GM21619 (cell line): ENCODE measurements around the gene MST1R.
"Not testable (repeated sequence)": the region's sequence is repeated elsewhere in the genome, so short reads cannot be mapped to it uniquely, and the experiment has no call there.

ENCODE experiments used
- ATAC-seq: cut with Tn5 transposase; IDR thresholded peaks from one replicate; pipeline ENCODE4 v1.9.1; 2021; ENCODE audit not compliant: unreplicated experiment

Gene MST1R

DNA sequence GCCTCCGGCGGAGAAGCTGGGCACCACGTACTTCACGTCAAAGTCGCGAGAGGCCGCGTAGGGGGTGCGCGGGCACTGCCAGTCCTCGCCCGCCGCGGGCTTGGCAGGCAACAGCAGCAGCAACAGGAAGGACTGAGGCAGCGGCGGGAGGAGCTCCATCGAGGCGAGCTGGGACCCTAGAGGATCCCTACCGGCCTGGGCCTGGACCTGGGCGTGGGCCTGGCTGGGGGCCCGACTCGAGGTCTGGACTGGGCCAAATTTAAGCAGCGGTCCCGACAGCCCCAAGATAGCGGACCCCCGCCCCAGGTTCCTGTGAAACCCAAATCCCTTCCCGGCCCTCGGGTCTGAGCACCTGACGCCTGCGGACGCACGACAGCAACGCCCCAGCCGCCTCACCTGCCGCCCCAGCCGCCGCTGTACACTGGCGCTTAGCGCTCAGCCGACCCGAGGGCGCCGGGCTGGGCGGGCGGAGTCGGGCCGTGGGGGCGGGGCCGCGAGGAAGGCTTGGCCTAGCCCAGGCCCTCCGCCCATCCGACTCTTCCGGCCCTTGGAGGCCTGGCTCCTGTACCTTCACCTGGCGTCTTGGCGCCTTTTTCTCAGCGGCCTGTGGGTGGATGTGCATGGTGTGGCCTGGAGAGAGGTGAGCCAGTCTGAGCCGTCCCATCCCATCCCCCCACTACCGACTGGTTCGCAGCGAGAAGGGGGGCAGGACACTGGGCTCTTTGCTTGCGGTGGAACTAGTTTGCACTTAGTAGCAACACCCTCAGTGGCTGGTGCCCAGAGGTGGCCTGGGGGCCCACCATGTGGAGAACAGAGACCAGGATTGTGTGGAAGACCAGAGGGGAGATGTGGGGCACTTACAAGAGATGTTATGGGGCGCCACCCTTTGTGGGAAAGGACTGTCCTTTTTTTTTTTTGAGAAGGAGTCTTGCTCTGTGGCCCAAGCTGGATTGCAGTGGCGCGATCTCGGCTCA is at the start of gene MST1R:
MST1R (minus strand) TSS at position 423 of the 974 bp plus-strand sequence; CDS start at position 159, 264 bp downstream.
- ATAC-seq: peak; percentile 72

DNA sequence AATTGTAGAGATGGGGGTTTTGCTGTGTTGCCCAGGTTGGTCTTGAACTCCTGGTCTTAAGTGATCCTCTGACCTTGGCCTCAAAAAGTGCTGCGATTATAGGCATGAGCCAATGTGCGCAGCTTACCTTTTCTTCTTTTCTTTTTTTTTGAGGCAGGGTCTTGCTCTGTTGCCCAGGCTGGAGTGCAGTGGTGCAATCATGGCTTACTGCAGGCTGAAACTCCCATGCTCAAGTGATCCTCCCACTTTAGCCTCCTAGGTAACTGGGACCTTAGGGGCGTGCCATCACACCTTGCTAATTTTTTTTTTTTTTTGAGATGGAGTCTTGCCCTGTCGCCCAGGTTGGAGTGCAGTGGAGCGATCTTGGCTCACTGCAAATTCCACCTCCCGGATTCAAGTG is 49.3 kb upstream of the MST1R start:
- ATAC-seq: no peak

DNA sequence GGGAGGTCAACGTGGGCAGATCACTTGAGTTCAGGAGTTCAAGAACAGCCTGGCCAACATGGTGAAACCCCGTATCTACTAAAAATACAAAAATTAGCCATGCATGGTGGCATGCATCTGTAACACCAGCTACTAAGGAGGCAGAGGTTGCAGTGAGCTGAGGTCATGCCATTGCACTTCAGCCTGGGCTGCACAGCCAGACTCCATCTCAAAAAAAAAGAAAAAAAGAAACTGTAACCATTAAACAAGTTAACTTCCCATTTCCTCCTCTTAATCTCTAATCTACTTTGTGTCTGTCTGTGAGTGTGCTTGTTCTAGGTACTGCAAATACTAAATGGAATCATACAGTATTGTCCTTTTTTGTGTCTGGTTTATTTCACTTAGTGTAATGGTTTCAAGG is 39.0 kb upstream of the MST1R start:
- no peak for ATAC-seq

DNA sequence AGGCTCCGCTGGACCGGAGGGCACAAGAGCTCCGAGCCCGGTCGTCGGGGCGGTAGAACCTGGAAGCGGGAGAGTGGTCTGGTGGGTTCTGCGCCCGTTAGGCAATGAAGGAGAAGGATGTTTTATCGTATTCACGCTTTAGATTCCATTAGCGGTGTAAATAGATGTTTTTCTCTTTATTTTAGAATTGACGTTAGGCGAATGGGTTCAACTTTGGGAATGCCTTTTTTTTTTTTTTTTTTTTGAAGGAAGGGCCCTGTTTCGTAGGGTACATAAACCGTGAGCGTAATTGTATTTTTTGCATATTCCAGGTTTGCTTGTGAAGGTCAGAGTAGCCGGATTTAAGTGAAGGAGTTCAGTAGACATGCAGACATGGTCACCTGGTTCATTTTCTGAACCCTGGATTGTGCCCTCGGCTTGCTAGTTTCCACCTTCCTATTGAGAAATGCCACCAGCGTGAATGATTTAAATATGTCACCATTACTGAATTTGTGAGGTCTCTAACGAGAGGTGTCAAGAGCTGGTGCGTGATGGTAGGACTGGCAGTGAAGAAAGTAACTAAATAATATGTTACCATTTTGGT is 37.1 kb upstream of the MST1R start:
- no peak for ATAC-seq

DNA sequence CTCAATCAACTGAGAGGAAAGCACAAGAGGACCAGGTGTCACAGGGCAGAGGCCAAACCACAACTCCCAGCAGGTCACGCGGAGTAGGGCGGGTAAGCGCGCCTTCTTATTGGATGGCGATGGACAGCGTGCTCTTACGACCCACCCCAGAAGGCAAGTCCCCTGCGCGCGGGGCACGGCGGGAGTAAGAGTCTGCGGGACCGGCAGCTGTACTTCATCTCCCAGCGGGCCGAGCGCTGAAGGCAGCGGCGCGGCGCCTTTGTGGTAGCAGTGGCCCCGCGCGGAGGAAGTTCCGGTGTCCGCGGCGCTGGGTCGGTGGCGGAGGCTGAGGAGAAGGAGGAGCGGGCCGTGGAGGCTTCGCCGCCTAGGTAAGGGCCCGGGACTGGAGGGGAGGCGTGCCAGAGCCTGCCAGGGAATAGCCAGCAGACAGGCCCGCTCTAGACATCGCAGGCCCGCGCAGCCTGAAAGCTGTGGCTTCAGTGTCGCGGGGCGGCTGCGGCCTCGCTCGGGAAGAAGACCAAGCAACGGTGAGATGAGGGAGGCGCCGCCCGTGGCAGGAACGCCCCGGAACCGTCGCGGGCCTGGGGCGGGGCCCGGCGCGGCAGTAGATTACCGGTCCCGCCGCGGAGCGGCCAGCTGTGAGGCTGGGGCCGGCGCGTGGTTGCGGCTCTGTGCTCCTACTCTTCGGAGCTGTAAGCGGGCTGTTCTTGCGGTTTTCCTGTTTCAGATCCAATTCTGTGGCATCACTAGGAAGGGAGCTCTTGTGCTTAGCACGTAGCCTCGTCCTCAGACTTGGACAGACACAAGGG is 36.4 kb upstream of the MST1R start, which contains the start of gene RBM6:
RBM6 (plus strand) TSS at position 293 of the 809 bp plus-strand sequence. CDS start 22,492 bp downstream, outside the sequence.
- peak; percentile 88 for ATAC-seq

DNA sequence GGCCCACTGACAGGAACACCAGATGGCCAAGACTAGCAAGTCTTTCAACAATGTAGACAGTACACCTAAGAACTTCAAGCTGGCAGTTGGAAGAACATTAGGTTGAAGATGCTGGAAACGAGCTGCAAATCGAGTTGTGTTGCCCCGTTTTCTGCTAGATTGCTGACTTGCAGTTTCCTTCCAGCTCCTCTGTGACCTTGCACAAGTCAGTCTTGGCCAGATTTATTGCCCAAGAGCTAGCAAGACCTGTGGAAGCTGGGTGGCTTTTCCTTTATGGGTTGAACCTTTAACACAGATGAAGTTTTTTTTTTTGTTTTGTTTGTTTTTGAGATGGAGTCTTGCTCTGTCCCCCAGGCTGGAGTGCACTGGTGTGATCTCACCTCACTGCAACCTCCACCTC is 33.4 kb upstream of the MST1R start:
- ATAC-seq: no peak

DNA sequence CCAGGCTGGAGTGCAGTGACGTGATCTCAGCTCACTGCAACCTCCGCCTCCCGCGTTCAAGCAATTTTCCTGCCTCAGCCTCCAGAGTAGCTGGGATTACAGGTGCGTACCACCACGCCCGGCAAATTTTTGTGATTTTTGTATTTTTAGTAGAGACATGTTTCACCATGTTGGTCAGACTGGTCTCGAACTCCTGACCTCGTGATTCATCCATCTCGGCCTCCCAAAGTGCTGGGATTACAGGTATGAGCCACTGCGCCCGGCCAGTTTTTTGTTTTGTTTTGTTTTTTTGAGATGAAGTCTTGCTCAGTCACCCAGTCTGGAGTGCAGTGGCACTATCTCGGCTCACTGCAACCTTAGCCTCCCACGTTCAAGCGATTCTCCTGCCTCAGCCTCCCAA is 28.6 kb upstream of the MST1R start:
- not testable (repeated sequence) for ATAC-seq

DNA sequence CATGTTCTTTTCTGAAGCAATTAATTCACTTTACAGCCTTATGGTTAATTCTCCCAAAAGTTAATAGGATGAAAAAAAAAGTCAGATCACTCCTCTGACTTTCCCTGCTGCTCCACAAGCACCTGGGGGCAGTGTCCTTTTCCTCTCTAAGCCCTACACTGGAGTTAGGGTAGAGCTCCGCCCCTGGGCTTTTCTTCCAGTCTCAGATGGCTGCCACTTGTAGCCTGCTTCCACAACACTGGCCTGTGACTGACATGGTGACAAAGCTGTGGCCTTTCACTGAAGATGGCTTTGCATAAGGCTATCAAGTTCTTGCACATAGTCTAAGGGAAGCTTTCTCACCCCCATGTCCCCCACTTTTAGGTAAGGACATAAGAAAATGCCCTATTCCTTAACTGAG is 27.2 kb upstream of the MST1R start:
- no peak for ATAC-seq

DNA sequence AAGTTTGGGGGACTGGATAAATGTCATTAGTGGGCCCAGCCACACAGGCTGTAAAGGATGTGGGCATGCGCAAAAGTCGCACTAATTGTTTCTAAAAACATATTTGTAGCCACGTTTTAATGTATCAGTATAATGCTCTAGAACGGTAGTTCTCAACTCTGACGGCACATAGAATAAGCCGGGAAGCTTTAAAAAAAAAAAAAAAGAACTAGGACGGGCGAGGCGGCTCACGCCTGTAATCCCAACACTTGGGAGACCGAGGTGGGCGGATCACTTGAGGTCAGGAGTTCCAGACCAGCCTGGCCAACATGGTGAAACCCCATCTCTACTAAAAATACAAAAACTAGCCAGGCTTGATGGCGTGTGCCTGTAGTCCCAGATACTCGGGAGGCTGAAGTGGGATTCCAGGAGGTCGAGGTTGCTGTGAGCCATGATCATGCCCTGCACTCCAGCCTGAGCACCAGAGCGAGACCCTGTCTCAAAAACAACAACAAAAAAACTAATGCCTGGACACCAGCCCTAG is 26.6 kb upstream of the MST1R start:
- ATAC-seq: no peak

DNA sequence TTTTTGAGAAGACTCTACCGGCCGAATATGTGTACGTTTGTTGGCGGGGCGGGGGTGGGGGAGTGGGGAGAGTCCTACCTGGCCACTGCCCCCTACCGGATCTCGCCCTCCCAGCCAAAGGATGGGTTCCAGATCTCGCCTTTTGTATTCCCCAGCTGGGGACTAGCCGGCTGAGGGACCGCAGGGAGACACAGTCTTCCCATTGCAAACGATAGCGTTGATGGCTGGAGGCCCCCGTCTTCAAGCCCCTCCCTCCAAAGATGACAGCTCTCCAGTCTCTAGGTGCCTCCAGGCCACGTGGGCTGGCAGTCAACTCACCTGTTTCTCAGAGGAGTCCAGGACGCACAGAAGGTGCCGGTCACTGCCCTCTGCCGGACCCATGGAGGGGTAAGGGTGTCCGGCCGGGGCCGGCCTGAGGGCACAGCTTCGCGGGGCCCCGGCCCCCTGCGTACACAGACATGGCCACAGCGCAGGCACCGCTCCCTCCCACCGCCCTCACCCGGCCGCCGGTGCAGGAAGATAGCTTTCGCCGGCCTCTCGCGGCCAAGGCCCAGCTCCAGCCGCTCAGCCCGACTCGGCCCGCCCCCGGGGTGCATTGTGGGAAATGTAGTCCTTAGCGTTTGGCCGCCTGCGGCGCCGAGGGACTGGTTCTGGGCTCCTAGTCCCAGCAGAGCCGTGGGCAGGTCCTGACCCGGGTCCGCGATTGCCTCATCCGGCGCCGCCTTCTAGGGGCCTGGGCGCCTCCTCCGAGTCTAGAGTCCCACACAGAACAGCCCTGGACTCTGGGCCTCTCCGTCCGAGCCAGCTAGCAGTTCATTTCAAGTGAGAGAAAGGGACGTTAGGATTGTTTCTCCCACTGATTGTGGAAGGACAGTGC is 25.9 kb upstream of the MST1R start, which contains the start of gene MON1A:
MON1A (minus strand) TSS at position 521 of the 877 bp plus-strand sequence. CDS start 16,465 bp downstream, outside the sequence.
- ATAC-seq: peak; percentile 87

DNA sequence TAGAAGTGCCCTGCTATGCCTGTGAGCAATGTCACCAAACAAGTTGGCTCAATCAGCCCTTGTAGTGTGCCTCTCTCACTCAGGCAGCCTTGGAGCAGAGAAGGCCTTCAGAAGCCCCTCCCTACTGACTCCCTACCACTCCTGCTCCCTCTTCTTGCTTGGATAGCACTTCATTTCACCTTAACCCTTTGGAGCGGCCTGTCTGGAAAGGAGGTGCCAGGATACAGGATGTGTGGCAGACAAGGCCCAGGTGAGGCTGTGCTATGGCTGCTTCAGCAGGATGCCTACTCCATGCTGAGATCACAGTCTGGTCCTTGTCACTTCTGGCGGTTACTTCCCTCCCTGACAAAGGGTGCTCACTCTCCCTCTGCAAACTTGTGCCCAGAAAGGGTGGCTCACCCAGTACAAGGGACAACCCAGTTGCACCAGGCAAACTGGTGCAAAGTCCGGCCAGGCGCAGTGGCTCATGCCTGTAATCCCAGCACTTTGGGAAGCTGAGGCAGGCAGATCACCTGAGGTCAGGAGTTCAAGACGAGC is 24.9 kb upstream of the MST1R start:
- ATAC-seq: no peak

DNA sequence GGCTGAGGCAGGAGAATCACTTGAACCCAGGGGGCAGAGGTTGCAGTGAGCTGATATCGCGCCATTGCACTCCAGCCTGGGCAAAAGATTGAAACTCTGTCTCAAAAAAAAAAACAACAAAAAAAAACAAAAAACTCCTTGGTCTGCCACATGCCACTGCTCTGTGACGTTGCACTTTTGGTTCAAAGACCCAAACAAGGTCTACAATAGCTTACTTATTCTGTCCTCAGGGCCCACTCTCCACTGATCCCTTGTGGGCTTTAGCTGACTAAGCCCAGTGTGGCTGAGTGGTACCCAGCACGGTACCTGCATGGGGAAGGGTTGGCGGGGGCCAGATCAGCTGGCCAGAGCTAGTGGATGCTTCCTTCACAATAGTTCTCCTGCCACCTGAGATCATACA is 24.1 kb upstream of the MST1R start:
- ATAC-seq: no peak

DNA sequence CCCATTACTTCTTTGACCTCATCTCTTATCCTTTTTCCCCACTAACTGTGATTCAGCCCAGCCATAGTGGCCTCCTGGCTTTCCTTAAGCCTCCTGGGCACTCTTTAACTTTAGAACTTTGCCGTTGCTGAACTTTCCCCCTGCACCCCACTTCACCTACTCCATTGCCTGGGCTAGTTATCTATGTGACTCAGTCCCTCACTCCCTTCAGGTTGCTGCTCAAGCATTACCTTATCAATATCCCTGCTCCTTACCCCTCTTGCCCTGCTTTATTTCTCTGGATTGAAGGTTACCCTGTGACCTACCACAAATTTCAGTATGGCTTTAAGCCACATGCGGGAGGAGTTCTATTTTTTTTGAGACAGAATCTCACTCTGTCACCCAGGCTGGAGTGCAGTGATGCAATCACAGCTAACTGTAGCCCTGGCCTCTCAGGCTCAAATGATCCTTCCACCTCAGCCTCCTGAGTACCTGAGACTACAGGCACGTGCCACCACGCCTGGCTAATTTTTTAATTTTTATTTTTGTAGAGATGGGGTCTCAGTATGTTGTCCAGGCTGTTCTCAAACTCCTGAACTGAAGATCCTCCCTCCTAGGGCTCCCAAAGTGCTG is 22.6 kb upstream of the MST1R start:
- no peak for ATAC-seq

DNA sequence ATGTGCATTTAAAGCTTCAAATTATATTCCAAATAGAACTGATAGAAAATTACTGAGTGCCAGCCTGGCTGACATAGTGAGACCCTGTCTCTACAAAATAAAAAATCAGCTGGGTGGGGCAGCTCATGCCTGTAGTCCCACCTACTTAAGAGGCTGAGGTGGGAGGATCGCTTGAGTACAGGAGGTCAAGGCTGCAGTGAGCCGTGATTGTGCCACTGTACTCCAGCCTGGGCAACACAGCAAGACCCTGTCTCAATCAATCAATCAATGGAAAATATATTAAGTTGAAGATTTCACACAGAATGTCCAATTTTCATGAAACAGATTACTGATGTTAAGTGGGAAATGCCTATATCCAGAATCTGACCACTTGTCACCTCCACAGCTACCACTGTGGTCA is 21.8 kb upstream of the MST1R start:
- no peak for ATAC-seq

DNA sequence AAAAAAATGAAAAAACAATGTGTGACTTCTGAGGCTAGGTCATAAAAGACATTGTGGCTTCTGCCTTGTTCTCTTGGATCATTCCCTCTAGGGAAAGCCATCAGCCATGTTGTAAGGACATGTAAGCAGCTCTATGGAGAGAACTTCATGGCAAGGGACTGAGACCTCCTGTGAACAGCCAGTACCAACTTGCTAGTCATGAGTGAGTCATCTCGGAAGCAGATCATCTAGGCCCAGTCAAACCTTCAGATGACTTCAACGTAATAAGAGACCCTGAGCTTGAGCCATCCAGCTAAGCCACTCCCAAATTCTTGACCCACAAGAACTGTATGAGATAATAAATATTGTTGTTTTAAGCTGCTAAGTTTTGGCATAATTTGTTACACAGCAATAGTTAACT is 21.0 kb upstream of the MST1R start:
- no peak for ATAC-seq

DNA sequence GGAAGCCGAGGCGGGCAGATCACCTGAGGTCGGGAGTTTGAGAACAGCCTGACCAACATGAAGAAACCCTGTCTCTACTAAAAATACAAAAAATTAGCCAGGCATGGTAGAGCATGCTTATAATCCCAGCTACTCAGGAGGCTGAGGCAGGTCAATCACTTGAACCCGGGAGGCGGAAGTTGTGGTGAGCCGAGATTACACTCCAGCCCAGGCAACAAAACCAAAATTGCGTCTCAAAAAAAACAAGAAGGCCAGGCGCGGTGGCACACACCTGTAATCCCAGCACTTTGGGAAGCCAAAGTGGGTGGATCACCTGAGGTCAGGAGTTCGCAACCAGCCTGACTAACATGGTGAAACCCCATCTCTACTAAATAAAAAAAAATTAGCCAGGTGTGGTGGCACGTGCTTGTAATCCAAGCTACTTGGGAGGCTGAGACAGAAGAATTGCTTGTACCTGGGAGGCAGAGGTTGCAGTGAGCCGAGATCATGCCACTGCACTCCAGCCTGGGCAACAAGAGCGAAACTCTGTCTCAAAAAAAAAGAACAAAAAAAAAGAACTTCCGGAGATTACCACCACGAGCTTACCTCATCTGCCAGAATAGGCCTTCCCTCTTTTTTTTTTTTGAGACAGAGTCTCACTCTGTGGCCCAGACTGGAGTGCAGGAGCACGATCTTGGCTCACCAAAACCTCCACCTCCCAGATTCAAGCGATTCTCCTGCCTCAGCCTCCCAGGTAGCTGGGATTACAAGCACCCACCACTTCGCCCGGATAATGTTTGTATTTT is 14.3 kb upstream of the MST1R start:
- not testable (repeated sequence) for ATAC-seq

DNA sequence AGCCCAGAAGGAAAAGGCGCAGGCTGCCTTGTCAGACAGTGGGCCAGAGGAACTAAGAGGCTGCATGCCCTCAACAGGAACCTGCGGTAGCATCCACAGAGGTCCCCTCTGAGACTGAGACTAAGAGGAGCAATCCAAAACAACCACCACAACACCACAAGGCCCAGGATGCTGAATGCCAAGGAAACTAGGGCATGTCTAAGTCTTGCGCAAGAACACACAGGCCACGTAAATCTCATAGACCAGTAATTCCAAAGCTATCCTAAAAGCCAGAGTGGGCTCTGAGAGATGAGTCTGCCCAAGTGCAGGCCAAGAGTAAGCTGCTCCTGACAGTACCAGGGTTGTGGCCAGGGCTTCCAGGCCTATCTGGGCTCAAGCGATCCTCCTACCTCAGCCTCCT is 13.0 kb upstream of the MST1R start:
- ATAC-seq: no peak

DNA sequence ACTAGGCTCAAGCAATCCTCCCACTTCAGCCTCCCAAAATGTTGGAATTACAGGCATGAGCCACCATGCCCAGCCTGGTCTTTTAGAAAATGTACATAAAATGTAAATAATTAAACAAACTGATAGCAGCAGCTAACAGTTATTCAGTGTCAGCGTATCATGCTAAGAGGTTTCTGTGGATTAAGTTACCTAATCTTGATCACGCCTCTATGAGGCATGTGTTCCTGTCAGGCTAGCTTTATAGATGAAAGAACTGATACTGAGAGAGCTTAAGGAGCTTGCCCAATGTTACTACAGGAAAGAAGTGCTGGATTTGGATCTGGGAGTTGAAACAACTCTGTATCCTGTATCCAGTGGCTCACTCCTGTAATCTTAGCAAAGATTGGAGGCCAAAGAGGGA is 11.2 kb upstream of the MST1R start:
- ATAC-seq: no peak

DNA sequence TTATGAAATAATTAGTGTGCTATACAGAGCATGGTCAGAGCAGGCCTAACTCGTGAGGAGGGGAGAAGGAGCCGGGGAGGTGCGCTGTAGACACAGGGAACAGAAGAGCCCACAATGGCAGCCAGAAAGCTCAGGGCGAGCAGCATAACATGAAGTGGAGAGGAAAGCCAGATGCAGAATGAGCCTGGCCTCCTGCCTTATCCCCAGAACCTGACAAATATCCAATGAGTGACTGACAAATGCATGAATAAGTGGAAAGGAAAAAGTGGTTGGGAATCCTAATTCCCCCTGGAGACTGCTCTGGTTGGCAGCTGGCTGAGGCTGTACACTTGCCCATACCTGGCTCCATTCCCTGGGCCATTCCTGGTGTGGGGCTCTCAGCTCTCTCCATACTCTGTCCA is 9.2 kb upstream of the MST1R start:
- no peak for ATAC-seq
